ENCODE results near the gene CACFD1. TPM values are rescaled to one million over a fixed set of nuclear protein-coding genes. Genes with fewer than 3 reads are reported as not detected.

The CACFD1 gene
- total and polyA plus RNA-seq, 2 experiments from 2014 or later = 5.8 to 18.2 TPM

DNA sequence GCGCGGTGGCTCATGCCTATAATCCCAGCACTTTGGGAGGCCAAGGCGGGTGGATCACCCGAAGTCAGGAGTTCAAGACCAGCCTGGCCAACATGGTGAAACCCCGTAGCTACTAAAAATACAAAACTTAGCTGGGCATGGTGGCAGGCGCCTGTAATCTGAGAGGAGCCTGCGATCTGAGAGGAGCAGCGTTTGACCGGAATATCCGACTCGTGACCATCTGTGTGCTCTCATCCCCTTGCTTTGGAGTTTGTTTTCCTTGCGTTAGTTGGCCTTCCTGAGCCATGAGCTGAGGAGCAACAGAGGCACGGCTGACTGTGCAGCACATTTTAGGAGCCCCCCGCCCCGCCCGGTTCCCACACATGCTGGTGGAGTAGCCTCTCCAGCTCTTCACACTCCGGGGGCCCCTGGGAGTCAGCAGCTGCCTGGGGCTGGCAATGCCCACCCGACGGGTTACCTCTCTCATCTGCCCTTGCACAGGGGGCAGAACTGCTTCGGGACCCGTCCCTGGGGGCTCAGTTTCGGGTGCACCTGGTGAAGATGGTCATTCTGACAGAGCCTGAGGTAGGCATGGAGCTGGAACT is 34.6 kb upstream of the CACFD1 start:
- peaks cover 12% of the 10 kb centered on the region; the same call in 2 of the 3 replicates for H3K9me3 Mint-ChIP-seq
- H3K36me3 ChIP-seq (ENCODE audit: insufficient read depth) = no peaks in the 10 kb centered on the region
- H3K4me1 ChIP-seq (ENCODE audit: insufficient read depth) = peaks cover 4% of the 10 kb centered on the region; the same call in 1 of the 2 replicates
- H3K27me3 ChIP-seq (ENCODE audit: insufficient read depth) = peaks cover 2% of the 10 kb centered on the region
- TF ChIP-seq, protein P1, sequence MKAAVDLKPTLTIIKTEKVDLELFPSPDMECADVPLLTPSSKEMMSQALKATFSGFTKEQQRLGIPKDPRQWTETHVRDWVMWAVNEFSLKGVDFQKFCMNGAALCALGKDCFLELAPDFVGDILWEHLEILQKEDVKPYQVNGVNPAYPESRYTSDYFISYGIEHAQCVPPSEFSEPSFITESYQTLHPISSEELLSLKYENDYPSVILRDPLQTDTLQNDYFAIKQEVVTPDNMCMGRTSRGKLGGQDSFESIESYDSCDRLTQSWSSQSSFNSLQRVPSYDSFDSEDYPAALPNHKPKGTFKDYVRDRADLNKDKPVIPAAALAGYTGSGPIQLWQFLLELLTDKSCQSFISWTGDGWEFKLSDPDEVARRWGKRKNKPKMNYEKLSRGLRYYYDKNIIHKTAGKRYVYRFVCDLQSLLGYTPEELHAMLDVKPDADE (IDR thresholded peaks at IDR 0.05) = no peak
- TF ChIP-seq REST (IDR thresholded peaks at IDR 0.05; ENCODE audit: unreplicated experiment) (no peak), EZH2phosphoT487 (IDR thresholded peaks at IDR 0.05; ENCODE audit: unreplicated experiment) (no peak), ZNF114 (CRISPR knock-in tag; IDR thresholded peaks at IDR 0.05) (no peak), ZNF331 (CRISPR knock-in tag; IDR thresholded peaks at IDR 0.05; ENCODE audit: low read depth) (no peak), STAT1 (IDR thresholded peaks at IDR 0.05; ENCODE audit: unreplicated experiment) (no peak), EZH2 (IDR thresholded peaks at IDR 0.05; ENCODE audit: low read depth, unreplicated experiment) (no peak), CREB1 (CRISPR knock-in tag; IDR thresholded peaks at IDR 0.05; ENCODE audit: low read depth) (no peak), CTCF (conservative IDR thresholded peaks at IDR 0.05; ENCODE audit: low read depth in 2 of 2) (no peak), NANOG (IDR thresholded peaks at IDR 0.05; ENCODE audit: borderline replicate concordance) (no peak), POLR2AphosphoS5 (IDR thresholded peaks at IDR 0.05; ENCODE audit: low read depth) (no peak), JUNB (IDR thresholded peaks at IDR 0.05; ENCODE audit: unreplicated experiment) (no peak)
- TF ChIP-seq, protein P2, sequence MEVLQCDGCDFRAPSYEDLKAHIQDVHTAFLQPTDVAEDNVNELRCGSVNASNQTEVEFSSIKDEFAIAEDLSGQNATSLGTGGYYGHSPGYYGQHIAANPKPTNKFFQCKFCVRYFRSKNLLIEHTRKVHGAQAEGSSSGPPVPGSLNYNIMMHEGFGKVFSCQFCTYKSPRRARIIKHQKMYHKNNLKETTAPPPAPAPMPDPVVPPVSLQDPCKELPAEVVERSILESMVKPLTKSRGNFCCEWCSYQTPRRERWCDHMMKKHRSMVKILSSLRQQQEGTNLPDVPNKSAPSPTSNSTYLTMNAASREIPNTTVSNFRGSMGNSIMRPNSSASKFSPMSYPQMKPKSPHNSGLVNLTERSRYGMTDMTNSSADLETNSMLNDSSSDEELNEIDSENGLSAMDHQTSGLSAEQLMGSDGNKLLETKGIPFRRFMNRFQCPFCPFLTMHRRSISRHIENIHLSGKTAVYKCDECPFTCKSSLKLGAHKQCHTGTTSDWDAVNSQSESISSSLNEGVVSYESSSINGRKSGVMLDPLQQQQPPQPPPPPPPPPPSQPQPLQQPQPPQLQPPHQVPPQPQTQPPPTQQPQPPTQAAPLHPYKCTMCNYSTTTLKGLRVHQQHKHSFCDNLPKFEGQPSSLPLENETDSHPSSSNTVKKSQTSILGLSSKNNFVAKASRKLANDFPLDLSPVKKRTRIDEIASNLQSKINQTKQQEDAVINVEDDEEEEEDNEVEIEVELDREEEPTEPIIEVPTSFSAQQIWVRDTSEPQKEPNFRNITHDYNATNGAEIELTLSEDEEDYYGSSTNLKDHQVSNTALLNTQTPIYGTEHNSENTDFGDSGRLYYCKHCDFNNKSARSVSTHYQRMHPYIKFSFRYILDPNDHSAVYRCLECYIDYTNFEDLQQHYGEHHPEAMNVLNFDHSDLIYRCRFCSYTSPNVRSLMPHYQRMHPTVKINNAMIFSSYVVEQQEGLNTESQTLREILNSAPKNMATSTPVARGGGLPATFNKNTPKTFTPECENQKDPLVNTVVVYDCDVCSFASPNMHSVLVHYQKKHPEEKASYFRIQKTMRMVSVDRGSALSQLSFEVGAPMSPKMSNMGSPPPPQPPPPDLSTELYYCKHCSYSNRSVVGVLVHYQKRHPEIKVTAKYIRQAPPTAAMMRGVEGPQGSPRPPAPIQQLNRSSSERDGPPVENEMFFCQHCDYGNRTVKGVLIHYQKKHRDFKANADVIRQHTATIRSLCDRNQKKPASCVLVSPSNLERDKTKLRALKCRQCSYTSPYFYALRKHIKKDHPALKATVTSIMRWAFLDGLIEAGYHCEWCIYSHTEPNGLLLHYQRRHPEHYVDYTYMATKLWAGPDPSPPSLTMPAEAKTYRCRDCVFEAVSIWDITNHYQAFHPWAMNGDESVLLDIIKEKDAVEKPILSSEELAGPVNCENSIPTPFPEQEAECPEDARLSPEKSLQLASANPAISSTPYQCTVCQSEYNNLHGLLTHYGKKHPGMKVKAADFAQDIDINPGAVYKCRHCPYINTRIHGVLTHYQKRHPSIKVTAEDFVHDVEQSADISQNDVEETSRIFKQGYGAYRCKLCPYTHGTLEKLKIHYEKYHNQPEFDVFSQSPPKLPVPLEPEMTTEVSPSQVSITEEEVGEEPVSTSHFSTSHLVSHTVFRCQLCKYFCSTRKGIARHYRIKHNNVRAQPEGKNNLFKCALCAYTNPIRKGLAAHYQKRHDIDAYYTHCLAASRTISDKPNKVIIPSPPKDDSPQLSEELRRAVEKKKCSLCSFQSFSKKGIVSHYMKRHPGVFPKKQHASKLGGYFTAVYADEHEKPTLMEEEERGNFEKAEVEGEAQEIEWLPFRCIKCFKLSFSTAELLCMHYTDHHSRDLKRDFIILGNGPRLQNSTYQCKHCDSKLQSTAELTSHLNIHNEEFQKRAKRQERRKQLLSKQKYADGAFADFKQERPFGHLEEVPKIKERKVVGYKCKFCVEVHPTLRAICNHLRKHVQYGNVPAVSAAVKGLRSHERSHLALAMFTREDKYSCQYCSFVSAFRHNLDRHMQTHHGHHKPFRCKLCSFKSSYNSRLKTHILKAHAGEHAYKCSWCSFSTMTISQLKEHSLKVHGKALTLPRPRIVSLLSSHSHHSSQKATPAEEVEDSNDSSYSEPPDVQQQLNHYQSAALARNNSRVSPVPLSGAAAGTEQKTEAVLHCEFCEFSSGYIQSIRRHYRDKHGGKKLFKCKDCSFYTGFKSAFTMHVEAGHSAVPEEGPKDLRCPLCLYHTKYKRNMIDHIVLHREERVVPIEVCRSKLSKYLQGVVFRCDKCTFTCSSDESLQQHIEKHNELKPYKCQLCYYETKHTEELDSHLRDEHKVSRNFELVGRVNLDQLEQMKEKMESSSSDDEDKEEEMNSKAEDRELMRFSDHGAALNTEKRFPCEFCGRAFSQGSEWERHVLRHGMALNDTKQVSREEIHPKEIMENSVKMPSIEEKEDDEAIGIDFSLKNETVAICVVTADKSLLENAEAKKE (CRISPR knock-in tag; IDR thresholded peaks at IDR 0.05) = no peak
- H3K4me3 ChIP-seq = no peak overlapping the region
- H3K79me2 ChIP-seq (replicated peaks; ENCODE audit: insufficient read depth) = no peaks in the 10 kb centered on the region
- peaks cover 22% of the 10 kb centered on the region for H3K4me1 Mint-ChIP-seq
- H3K4me3 Mint-ChIP-seq = no peak overlapping the region
- H4K20me1 ChIP-seq (replicated peaks; ENCODE audit: insufficient read depth) = no peaks in the 10 kb centered on the region
- H3F3A ChIP-seq (replicated peaks; ENCODE audit: low read depth) = peaks cover 12% of the 10 kb centered on the region
- no peak overlapping the region for H3K27ac ChIP-seq (ENCODE audit: low read depth)
- H2AFZ ChIP-seq = no peak overlapping the region
- DNase-seq (ENCODE audit: low spot score) = no peak
- no peak for ATAC-seq
- no peak overlapping the region for H3K27ac Mint-ChIP-seq
- peaks cover 10% of the 10 kb centered on the region for H3K36me3 Mint-ChIP-seq (ENCODE audit: low read depth)
- H3K9me2 ChIP-seq (ENCODE audit: insufficient read depth) = no peaks in the 10 kb centered on the region
- H3K4me2 ChIP-seq = no peak overlapping the region
- H3K27me3 Mint-ChIP-seq (ENCODE audit: insufficient read depth, low read depth, poor library complexity) = peaks cover 20% of the 10 kb centered on the region

Data from GM23338 (cell line).